Mesendoderm (in vitro differentiated cells): ENCODE results near the gene SNRPD1. TPM values are rescaled to one million over a fixed set of nuclear protein-coding genes. Genes with fewer than 3 reads are reported as not detected.

Source experiments
- DNase-seq: peaks from one replicate; pipeline ENCODE4 v3.0.0; 2013
- H2AK5ac ChIP-seq: 2 replicates; pipeline ENCODE4 v1.6.1; 2013; ENCODE audit warnings: low read length, inconsistent platforms
- H2BK120ac ChIP-seq: 2 replicates; pipeline ENCODE4 v1.6.1; 2013; ENCODE audit warnings: low read depth, mild to moderate bottlenecking, low read length, moderate library complexity, mixed read lengths
- H2BK15ac ChIP-seq: replicated peaks from 2 replicates; pipeline ENCODE4 v1.6.1; 2013; ENCODE audit warnings: low read depth, mild to moderate bottlenecking, moderate library complexity
- H2BK5ac ChIP-seq: 2 replicates; pipeline ENCODE4 v1.6.1; 2013; ENCODE audit warnings: low read length, inconsistent platforms
- H3K18ac ChIP-seq: 2 replicates; pipeline ENCODE4 v1.6.1; 2013; ENCODE audit warnings: mild to moderate bottlenecking, low read length, mixed read lengths
- H3K23ac ChIP-seq: one replicate; pipeline ENCODE4 v1.6.1; 2013; ENCODE audit warnings: low read length
- H3K27ac ChIP-seq: 2 replicates; pipeline ENCODE4 v1.5.1; 2013; ENCODE audit warnings: low read depth, mild to moderate bottlenecking, inconsistent platforms, low read length, moderate library complexity
- H3K27me3 ChIP-seq: 2 replicates; pipeline ENCODE4 v1.6.1; 2013; ENCODE audit warnings: low read length, control low read depth, mild to moderate bottlenecking, inconsistent platforms; ENCODE audit not compliant: insufficient read depth, poor library complexity
- H3K36me3 ChIP-seq: 2 replicates; pipeline ENCODE4 v1.6.1; 2013; ENCODE audit warnings: low read length, inconsistent platforms; ENCODE audit not compliant: control insufficient read depth, insufficient read depth
- H3K4ac ChIP-seq: one replicate; pipeline ENCODE4 v1.6.1; 2013; ENCODE audit warnings: low read depth, mild to moderate bottlenecking, low read length, moderate library complexity
- H3K4me1 ChIP-seq: 2 replicates; pipeline ENCODE4 v1.6.1; 2013; ENCODE audit warnings: low read depth, low read length, inconsistent platforms; ENCODE audit not compliant: control insufficient read depth
- H3K4me2 ChIP-seq: 2 replicates; pipeline ENCODE4 v1.6.1; 2013; ENCODE audit warnings: low read length
- H3K4me3 ChIP-seq: 2 replicates; pipeline ENCODE4 v1.5.1; 2013; ENCODE audit warnings: mild to moderate bottlenecking, low read length
- H3K56ac ChIP-seq: one replicate; pipeline ENCODE4 v1.6.1; 2013; ENCODE audit warnings: low read length
- H3K79me1 ChIP-seq: 2 replicates; pipeline ENCODE4 v1.6.1; 2013; ENCODE audit warnings: low read length, inconsistent platforms
- H3K79me2 ChIP-seq: 2 replicates; pipeline ENCODE4 v1.6.1; 2013; ENCODE audit warnings: mild to moderate bottlenecking, low read length; ENCODE audit not compliant: control insufficient read depth, insufficient read depth
- H3K9ac ChIP-seq: 2 replicates; pipeline ENCODE4 v1.6.1; 2013; ENCODE audit warnings: low read length, inconsistent platforms
- H4K5ac ChIP-seq: one replicate; pipeline ENCODE4 v1.6.1; 2013; ENCODE audit warnings: low read length
- H4K8ac ChIP-seq: one replicate; pipeline ENCODE4 v1.6.1; 2013; ENCODE audit warnings: low read depth, mild to moderate bottlenecking, control low read depth, low read length, moderate library complexity
- WGBS: extraction: QIAGEN DNeasy Blood & Tissue Kit; methylation state at CpG from one replicate; pipeline ENCODE4 v1.1.7; 2013; ENCODE audit warnings: low lambda C conversion rate, missing lambda C conversion rate; ENCODE audit not compliant: insufficient coverage; ENCODE audit errors: extremely low coverage; 5-methylcytosine and 5-hydroxymethylcytosine counted together
- small RNA-seq: library from polyadenylated mRNA; stranded (forward); fragments of <200 nt; extraction: miRNeasy Mini kit (QIAGEN cat#:217004); gene quantifications from one replicate; pipeline ENCODE3, GENCODE V24; 2013; ENCODE audit not compliant: insufficient read depth

SNRPD1 gene

DNA sequence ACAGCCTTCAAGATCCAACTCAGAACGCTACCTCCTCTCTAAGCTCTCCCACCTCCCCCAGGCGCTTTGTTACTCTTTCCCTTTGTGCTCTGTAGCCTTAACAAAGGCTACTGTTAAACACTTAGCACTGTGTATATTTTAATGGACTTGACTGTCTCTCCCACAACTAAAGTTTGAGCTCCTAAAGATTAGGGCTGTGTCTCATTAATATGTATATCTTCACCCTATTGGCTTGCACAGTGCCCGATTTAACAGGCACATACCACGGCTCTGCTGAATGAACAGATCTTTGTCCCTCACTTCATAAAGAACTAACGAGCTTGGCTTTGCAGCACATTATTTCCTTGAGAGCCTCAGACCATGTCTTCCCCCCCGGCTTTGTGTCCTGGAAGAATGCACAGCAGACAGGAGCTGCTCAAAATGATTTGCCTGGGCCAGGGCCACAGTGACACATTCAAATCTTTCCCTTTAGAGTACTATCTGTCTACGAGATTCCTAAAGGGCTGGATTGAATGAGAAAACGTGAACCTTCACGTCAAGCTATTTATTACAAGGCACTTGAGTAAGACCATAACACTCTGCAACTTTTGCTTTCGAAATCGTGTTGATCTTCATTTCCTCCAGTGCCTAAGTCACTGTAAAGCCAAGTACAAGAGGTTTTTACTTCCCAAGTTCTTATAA is 70.4 kb downstream of the SNRPD1 start:
- H3K27me3 ChIP-seq: no peaks in the 10 kb centered on the region
- no peak overlapping the region for H3K27ac ChIP-seq
- H3K79me2 ChIP-seq: no peaks in the 10 kb centered on the region
- no peak overlapping the region for H3K4me3 ChIP-seq
- no peaks in the 10 kb centered on the region for H3K79me1 ChIP-seq
- no peak overlapping the region for H3K9ac ChIP-seq
- no peak overlapping the region for H2BK120ac ChIP-seq
- no peak overlapping the region for H3K18ac ChIP-seq
- no peaks in the 10 kb centered on the region for H3K4me1 ChIP-seq
- H2BK15ac ChIP-seq: no peak overlapping the region
- no peak overlapping the region for H3K56ac ChIP-seq
- H3K36me3 ChIP-seq: no peaks in the 10 kb centered on the region
- H3K23ac ChIP-seq: no peak overlapping the region
- no peak overlapping the region for H2AK5ac ChIP-seq
- DNase-seq: no peak
- no peak overlapping the region for H3K4ac ChIP-seq
- no peak overlapping the region for H2BK5ac ChIP-seq
- no CpG with 5 or more reads among the region's 11 CpGs for WGBS
- no peak overlapping the region for H4K5ac ChIP-seq
- H4K8ac ChIP-seq: no peak overlapping the region
- H3K4me2 ChIP-seq: no peak overlapping the region

Small RNA genes within 50 kb of the gene (small RNA-seq; reads per million reads assigned to genes)
- gene MIR320C1: not detected
